B cell (primary cell): ENCODE results near the gene ANOS1.

Source experiments
- CTCF ChIP-seq: fragments of 200-600 bp; IDR thresholded peaks from one replicate; pipeline ENCODE4 v1.8.0; 2022; ENCODE audit warnings: antibody characterized with exemption, mild to moderate bottlenecking
- EZH2 ChIP-seq: IDR thresholded peaks from 2 replicates; pipeline ENCODE4 v1.6.1; 2012; ENCODE audit warnings: borderline replicate concordance, low read depth, mild to moderate bottlenecking, moderate library complexity, low read length; ENCODE audit not compliant: insufficient read depth, poor library complexity, severe bottlenecking

- TF ChIP-seq CTCF (no peak), EZH2 (no peak)
Measured at GRCh38 chrX:8636497-8636896, 95.4 kb downstream of the ANOS1 start.
